ENCODE measurements around the gene LGR4. TPM values are rescaled to one million over a fixed set of nuclear protein-coding genes. Genes with fewer than 3 reads are reported as not detected.

Gene LGR4
- polyA plus RNA-seq, 6 donors from 2014 or later: 0.54 to 2.6 (median 1.2) TPM; not detected in 1

DNA sequence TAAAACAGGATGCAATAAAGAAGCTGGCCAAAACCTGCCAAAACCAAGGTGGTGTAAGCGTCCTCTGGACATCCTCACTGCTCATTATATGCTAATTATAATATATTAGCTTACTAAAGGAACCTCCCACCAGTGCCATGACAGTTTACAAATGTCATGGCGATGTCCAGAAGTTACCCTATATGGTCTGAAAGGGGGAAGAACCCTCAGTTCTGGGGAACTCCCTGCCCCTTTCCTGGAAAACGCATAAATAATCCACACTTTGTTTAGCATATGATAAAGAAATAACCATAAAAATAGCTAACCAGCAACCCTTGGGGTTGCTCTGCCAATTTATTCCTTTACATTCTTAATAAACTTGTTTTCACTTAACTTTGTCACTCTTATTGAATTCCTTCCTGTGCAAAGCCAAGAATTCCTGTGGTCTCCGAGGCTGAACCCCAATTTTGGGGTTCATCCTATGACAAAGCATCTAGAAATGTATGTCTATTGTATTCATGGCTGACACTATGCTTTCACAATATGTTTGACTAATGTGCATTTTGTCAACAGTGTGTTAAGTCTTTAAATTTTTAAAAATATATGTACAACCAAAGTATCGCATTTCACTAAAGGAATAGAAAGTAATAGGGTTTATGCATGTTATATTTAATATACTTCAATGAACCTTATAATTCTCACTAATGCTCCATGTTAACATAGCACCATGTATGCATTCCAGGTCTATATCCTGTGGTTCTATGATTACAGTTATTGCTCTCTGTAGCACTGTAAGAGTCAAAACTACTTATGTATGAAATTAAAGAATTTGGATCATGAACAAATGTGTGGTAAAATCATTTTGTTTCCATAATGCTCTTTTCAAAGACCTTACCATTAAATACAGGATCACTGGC, 25.1 kb downstream of the LGR4 start:
- peaks cover 0 to 2% (median 0%) of the 10 kb centered on the region in 7 donors for H3K9me3 Mint-ChIP-seq
- no peak overlapping the region for H3K4me3 Mint-ChIP-seq
- peaks cover 0 to 9% (median 5%) of the 10 kb centered on the region in 3 donors for H3K4me1 Mint-ChIP-seq
- no peak overlapping the region for H3K27ac Mint-ChIP-seq
- no peaks in the 10 kb centered on the region for H3K36me3 Mint-ChIP-seq
- DNase-seq: no peak
- no peak for ATAC-seq (ENCODE audit: low read depth in 2 of 2)
- H3K27me3 Mint-ChIP-seq: peaks cover 0 to 6% (median 0%) of the 10 kb centered on the region in 3 donors

DNA sequence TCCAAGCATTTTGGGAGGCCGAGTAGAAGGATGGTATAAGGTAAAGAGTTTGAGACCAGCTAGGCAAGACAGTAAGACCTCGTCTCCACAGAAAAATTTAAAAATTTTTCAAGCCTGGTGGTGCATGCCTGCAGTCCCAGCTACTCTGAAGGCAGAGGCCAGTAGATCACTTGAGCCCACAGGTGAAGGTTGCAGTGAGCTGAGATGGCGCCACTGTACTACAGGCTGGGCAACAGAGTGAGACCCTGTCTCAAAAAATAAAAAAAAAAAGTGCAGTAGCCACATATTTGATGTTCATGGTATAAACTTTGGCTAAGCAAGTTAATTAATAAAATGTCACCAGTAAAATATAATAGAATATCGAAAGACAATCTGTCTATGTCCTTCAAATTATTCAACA, 27.0 kb downstream of the LGR4 start:
- Mint-ChIP-seq H3K4me3 (no peak overlapping the region), H3K27ac (no peak overlapping the region), H3K36me3 (no peaks in the 10 kb centered on the region), H3K9me3 (peaks cover 0 to 2% (median 0%) of the 10 kb centered on the region in 7 donors), H3K4me1 (peaks cover 0 to 9% (median 5%) of the 10 kb centered on the region in 3 donors), H3K27me3 (peaks cover 0 to 17% (median 7%) of the 10 kb centered on the region in 3 donors)
- ATAC-seq (ENCODE audit: low read depth in 2 of 2): no peak
- DNase-seq: no peak

DNA sequence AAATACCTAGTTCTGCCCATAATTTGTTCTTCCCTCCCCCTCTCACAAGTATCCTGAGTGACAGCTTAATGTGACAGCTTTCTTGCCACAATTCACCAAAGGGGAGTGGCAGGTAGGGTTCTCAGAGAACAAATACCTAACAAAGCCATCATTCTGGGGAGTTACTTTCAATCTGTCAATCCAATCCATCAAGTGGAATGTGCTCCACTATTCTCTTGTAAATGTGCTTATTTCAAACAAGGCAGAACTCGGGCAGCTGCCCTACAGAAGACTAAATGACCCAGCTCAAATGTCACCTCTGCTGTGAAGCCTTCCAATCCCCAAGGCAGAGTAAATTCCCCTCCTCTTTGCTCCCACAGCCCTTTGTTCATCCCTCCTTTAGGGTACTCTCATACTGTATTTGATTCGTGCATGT, 27.8 kb downstream of the LGR4 start:
- Mint-ChIP-seq H3K4me3 (no peak overlapping the region), H3K4me1 (peaks cover 0 to 9% (median 5%) of the 10 kb centered on the region in 3 donors), H3K36me3 (no peaks in the 10 kb centered on the region), H3K27ac (peak overlapping the region in 2 of 6 donors; percentile 60 to 79), H3K9me3 (peaks cover 0 to 2% (median 0%) of the 10 kb centered on the region in 7 donors), H3K27me3 (peaks cover 0 to 17% (median 7%) of the 10 kb centered on the region in 3 donors)
- ATAC-seq (ENCODE audit: low read depth in 2 of 2) (no peak), DNase-seq (no peak)

DNA sequence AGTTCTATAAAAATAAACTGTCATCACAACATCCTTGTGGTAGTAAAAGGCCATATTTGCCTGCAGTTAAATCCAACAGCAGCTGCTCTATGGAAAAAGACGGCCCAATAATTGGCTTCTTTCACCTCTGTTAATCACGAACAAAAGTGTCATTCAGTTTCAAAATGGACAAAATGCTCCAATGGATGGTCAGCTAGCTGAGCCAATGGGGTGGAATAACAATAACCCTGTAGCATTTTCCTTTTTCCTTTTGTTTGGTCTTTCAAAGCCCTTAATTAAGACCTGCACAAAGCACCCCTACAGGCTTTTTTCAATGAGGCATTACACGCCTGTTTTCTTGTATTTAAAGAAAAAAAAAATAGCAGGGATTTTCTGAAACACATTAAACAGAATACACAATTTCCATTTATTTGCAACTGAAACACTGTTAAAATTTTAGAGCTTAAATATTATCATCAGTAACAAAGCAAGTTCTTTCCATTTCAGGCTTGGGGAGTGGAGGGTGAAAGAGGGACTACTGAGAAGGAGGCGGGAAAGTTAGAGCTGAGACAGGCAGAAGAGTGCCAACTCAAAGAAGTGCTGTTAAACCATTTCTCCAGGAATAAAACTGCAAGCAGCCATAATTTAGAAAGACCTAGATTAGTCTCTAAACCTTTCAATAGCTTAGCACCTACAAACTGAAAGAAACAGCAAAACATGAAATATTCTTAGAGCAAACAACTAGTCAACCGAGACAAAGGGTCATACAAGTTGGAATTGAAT, 28.7 kb downstream of the LGR4 start:
- no peak for ATAC-seq (ENCODE audit: low read depth in 2 of 2)
- H3K4me1 Mint-ChIP-seq: peaks cover 0 to 9% (median 5%) of the 10 kb centered on the region in 3 donors
- H3K9me3 Mint-ChIP-seq: peaks cover 0 to 4% (median 0%) of the 10 kb centered on the region in 7 donors
- peaks cover 0 to 4% of the 10 kb centered on the region in 2 donors for H3K36me3 Mint-ChIP-seq
- no peak for DNase-seq
- peaks cover 0 to 17% (median 7%) of the 10 kb centered on the region in 3 donors for H3K27me3 Mint-ChIP-seq
- H3K27ac Mint-ChIP-seq: no peak overlapping the region
- no peak overlapping the region for H3K4me3 Mint-ChIP-seq

DNA sequence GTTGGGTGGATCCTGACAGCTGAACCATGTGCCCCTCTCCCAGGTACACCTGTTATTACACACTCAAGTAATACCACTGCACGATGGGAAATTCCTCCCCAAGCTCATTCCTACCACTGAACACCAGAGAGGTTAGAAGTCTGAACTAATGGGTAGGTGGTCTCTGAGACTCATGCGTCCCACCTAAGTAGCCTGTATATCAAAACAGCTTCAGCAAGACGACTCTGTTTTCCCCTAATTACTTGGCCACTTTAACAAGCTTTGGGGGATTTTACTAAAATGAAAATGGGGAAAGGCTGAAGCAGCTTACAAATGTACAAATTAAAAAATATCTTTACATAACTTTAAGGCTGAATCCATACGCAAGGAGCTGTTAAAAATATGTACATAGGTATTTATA, 29.4 kb downstream of the LGR4 start:
- peaks cover 0 to 5% of the 10 kb centered on the region in 2 donors for H3K36me3 Mint-ChIP-seq
- H3K4me1 Mint-ChIP-seq: peaks cover 0 to 9% (median 5%) of the 10 kb centered on the region in 3 donors
- DNase-seq: no peak
- peaks cover 0 to 17% (median 7%) of the 10 kb centered on the region in 3 donors for H3K27me3 Mint-ChIP-seq
- H3K27ac Mint-ChIP-seq: no peak overlapping the region
- H3K9me3 Mint-ChIP-seq: peaks cover 0 to 4% (median 0%) of the 10 kb centered on the region in 7 donors
- no peak overlapping the region for H3K4me3 Mint-ChIP-seq
- no peak for ATAC-seq (ENCODE audit: low read depth in 2 of 2)

DNA sequence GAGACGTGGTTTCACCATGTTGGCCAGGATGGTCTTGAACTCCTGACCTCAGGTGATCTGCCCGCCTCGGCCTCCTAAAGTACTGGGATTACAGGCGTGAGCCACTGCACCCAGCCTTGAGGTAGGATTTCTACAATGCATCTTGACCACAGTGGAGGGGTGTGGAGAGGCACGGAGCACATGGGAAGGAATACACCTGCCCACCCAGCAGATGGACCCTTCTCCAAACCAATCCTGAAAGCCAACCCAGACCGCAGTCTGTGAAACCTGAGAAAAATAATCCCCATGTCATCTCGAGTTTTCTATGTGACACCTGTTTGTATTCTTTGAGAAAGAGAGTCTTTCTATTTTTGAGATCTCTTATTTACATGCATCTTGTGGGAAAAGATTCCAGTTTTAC, 32.5 kb downstream of the LGR4 start:
- Mint-ChIP-seq H3K36me3 (peaks cover 0 to 5% of the 10 kb centered on the region in 2 donors), H3K27ac (no peak overlapping the region), H3K4me3 (no peak overlapping the region), H3K4me1 (peaks cover 0 to 5% (median 3%) of the 10 kb centered on the region in 3 donors), H3K27me3 (peaks cover 0 to 15% (median 7%) of the 10 kb centered on the region in 3 donors), H3K9me3 (peaks cover 0 to 2% (median 0%) of the 10 kb centered on the region in 7 donors)
- no peak for ATAC-seq (ENCODE audit: low read depth in 2 of 2)
- no peak for DNase-seq

DNA sequence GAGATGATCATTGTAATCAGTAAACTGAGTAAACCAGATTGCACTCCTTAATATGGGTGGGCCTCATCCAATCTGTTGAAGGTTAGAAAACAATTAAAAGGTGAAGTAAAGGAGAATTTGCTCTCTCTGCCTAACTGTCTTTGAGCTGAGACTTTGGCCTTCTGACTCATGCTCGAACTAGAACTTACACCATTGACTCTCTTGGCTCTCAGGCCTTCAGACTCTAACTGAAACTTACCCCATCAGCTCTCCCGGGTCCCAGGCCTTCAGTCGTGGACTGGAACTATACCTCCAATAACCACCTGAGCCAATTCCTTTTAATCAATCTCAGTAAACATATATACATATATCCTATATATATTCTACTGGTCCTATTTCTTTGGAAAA, 34.0 kb downstream of the LGR4 start:
- no peak overlapping the region for H3K4me3 Mint-ChIP-seq
- ATAC-seq (ENCODE audit: low read depth in 2 of 2): no peak
- no peak overlapping the region for H3K27ac Mint-ChIP-seq
- peaks cover 0 to 3% (median 0%) of the 10 kb centered on the region in 7 donors for H3K9me3 Mint-ChIP-seq
- H3K27me3 Mint-ChIP-seq: peaks cover 0 to 11% (median 7%) of the 10 kb centered on the region in 3 donors
- no peaks in the 10 kb centered on the region for H3K4me1 Mint-ChIP-seq
- H3K36me3 Mint-ChIP-seq: peaks cover 0 to 5% of the 10 kb centered on the region in 2 donors
- DNase-seq: no peak

DNA sequence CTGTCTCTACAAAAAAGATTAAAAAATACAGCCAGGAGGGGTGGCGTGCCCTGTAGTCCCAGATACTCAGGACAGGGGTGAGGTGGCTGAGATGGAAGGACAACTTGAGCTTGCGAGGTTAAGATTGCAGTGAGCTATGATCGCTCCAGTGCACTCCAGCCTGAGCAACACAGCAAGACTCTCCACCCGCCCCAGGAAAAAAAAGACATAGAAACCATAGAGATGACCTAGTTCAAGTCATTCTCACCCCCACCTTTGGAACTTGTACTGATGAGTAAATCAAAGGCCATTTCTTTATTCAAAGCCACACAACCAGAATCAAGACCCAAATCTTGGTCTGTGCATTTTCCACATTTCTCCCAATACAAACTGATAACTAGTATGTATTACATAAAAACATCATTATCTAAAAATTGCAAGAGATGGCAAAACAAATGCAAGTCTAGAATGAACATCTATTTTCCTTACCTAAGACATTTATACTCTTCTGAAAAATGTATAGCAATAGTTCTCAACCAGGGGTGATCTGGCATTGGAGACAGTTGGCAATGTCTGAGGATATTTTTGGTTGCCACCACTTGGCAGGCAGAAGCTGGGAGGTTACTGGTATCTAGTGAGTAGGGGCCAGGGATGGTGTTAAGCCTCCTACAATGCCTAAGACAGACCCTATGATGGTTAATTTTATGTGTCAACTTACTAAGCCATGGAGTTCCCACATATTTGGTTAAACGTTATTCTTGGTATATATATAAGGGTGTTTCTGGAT, 34.6 kb downstream of the LGR4 start:
- Mint-ChIP-seq H3K4me3 (no peak overlapping the region), H3K4me1 (no peaks in the 10 kb centered on the region), H3K36me3 (peaks cover 0 to 5% of the 10 kb centered on the region in 2 donors), H3K9me3 (peaks cover 0 to 3% (median 0%) of the 10 kb centered on the region in 7 donors), H3K27me3 (peaks cover 0 to 11% (median 7%) of the 10 kb centered on the region in 3 donors), H3K27ac (peak overlapping the region in 2 of 6 donors; percentile 38 to 59)
- ATAC-seq (ENCODE audit: low read depth in 2 of 2) (no peak), DNase-seq (no peak)

DNA sequence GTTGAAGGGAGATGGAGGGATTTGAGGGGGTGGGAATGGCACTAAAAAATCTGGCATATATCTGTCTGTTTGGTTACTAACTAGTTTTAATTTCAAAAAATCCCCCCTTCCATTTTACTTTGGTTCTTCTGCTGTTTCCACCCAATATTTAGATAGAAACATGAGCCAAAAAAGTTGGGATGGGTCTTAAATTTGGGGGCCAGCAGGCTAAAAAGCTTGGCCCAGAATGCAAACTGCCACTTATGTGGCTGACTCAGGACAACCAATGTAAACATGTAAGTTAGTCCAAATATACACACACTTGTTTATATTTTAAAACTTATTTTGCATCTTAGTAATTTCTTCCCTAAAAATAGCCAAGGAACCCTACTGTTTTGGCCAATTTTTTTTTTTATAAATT, 35.7 kb downstream of the LGR4 start:
- peaks cover 0 to 8% (median 5%) of the 10 kb centered on the region in 3 donors for H3K27me3 Mint-ChIP-seq
- no peak overlapping the region for H3K27ac Mint-ChIP-seq
- no peak for DNase-seq
- H3K36me3 Mint-ChIP-seq: peaks cover 0 to 5% of the 10 kb centered on the region in 2 donors
- ATAC-seq (ENCODE audit: low read depth in 2 of 2): no peak
- peaks cover 0 to 3% (median 0%) of the 10 kb centered on the region in 7 donors for H3K9me3 Mint-ChIP-seq
- no peak overlapping the region for H3K4me3 Mint-ChIP-seq
- no peaks in the 10 kb centered on the region for H3K4me1 Mint-ChIP-seq

DNA sequence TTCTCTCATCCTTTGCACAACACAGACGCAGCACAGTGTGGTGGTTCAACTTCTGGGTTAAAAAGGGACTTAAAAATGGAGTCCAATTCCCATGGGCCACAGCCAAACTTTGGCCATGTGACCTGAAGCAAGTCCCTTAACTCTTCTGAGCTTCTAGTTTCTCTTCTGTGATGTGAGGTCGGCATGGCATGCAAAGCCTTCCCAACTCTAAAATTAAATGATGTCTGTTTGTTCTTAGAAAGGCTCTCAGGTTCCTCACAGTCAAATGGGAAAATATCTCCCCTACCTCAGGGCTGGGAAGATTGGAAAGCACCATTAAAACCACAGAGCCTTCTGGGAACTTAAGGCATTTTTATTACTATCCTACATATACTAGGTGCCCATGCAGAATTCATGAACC, 38.8 kb downstream of the LGR4 start:
- ATAC-seq (ENCODE audit: low read depth in 2 of 2): no peak
- Mint-ChIP-seq H3K4me1 (no peaks in the 10 kb centered on the region), H3K27ac (no peak overlapping the region), H3K27me3 (no peaks in the 10 kb centered on the region), H3K9me3 (peaks cover 0 to 1% (median 0%) of the 10 kb centered on the region in 7 donors), H3K4me3 (no peak overlapping the region), H3K36me3 (no peaks in the 10 kb centered on the region)
- DNase-seq: no peak

DNA sequence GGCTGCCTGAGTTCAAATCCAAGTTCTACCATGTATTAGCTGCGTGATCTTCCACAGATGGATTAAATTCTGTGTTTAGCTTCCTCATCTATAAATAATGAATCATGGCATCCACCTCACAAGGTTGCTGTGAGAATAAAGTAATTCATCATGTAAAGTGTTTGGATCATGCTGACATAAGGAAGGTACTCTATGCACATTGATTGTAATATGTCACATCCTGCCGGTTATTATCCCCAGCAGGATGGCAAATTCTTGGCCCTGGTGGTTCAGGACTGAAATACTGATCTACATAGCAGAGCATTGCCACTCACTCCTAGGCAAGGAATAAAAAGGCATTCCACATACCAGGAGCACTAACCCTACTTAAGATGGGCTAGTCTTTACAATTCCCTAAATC, 40.8 kb downstream of the LGR4 start:
- no peak for DNase-seq
- no peaks in the 10 kb centered on the region for H3K4me1 Mint-ChIP-seq
- H3K27me3 Mint-ChIP-seq: no peaks in the 10 kb centered on the region
- H3K9me3 Mint-ChIP-seq: peaks cover 0 to 1% (median 0%) of the 10 kb centered on the region in 7 donors
- no peak overlapping the region for H3K4me3 Mint-ChIP-seq
- H3K36me3 Mint-ChIP-seq: no peaks in the 10 kb centered on the region
- no peak for ATAC-seq (ENCODE audit: low read depth in 2 of 2)
- no peak overlapping the region for H3K27ac Mint-ChIP-seq

DNA sequence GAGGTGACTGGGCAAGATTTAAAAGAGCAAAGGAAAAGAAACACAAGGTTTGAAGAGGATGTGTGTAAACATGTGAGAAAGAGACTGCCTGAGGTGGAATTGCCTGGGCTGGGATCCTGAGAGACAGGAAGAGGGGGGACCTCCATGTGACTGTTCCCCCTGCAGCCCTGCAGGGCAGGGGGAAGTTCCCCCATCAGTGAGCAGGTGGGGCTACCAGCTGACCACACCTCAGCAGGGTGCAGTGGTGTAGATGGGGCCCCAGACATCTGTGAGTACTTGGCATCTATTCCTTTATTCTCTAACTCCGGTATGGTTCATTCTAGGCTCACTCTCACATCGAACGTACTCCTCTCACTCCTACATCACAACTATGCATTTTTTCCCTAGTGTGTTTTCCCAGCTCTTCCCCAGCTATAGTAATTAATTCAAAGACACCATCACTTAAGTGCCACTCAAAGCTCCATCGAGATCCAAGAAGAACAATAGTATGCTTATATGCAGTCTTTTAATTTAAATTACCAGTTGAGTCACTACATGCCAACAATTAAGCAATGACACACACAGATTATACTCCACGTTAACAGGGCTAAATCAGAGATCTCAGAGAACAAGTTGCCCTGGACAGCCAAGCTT, 42.7 kb downstream of the LGR4 start:
- H3K4me3 Mint-ChIP-seq: no peak overlapping the region
- ATAC-seq (ENCODE audit: low read depth in 2 of 2) (no peak), DNase-seq (no peak)
- H3K36me3 Mint-ChIP-seq: no peaks in the 10 kb centered on the region
- no peaks in the 10 kb centered on the region for H3K27me3 Mint-ChIP-seq
- H3K4me1 Mint-ChIP-seq: no peaks in the 10 kb centered on the region
- H3K27ac Mint-ChIP-seq: no peak overlapping the region
- H3K9me3 Mint-ChIP-seq: peaks cover 0 to 1% (median 0%) of the 10 kb centered on the region in 7 donors

Measured in naive B cell (primary cell).